Lower lobe of right lung (tissue), 2 donors: ENCODE results near the gene RBCK1. TPM values are rescaled to one million over a fixed set of nuclear protein-coding genes. Genes with fewer than 3 reads are reported as not detected.

ENCODE experiments used
- ATAC-seq, 2 donors: fragments of 200-7000 bp; cut with Tn5 transposase; one replicate each; pipeline ENCODE4 v1.9.1; 2020 to 2022; ENCODE audit warnings: mild to moderate bottlenecking in 2 of 2, moderate library complexity in 2 of 2
- DNase-seq: peaks from one replicate; pipeline ENCODE4 v3.0.0-alpha.2; 2020
- H3K27ac ChIP-seq: fragments of 200-600 bp; one replicate; pipeline ENCODE4 v1.8.0; 2022
- H3K27me3 ChIP-seq: fragments of 200-600 bp; one replicate; pipeline ENCODE4 v1.8.0; 2022; ENCODE audit warnings: low read depth
- H3K36me3 ChIP-seq: fragments of 200-600 bp; one replicate; pipeline ENCODE4 v1.8.0; 2022; ENCODE audit warnings: mild to moderate bottlenecking
- H3K4me1 ChIP-seq: fragments of 200-600 bp; one replicate; pipeline ENCODE4 v1.8.0; 2022
- H3K4me3 ChIP-seq: fragments of 200-600 bp; one replicate; pipeline ENCODE4 v1.8.0; 2022; ENCODE audit warnings: mild to moderate bottlenecking
- H3K9me3 ChIP-seq: fragments of 200-600 bp; one replicate; pipeline ENCODE4 v1.8.0; 2022
- CTCF ChIP-seq: fragments of 200-600 bp; IDR thresholded peaks from one replicate; pipeline ENCODE4 v1.8.0; 2022; ENCODE audit warnings: antibody characterized with exemption, mild to moderate bottlenecking
- intact Hi-C: fragments of 100-400 bp; cut with DNase I; formaldehyde crosslinking; loops from one replicate; pipeline ENCODE4 v1.11.0; 2022
- total RNA-seq: library from RNA; stranded (reverse); fragmentation: NEBNext Ultra II Directional; extraction: Animal tissue kit (Norgen Biotek cat#: 25700); gene quantifications from one replicate; pipeline ENCODE4 v1.2.1, GENCODE V29; 2021
- donor health status: DM: no; HTN: yes; CAD: no; lungs with severe emphysema.

Gene RBCK1
- total RNA-seq, 1 donor from 2014 or later = 95.7 TPM

GRCh38 chr20:417801-418342, 9.8 kb downstream of the RBCK1 start:
- Histone ChIP-seq H3K27ac (no peak overlapping the region), H3K4me1 (peaks cover 17% of the 10 kb centered on the region), H3K36me3 (peaks cover 59% of the 10 kb centered on the region), H3K27me3 (no peaks in the 10 kb centered on the region), H3K9me3 (no peaks in the 10 kb centered on the region), H3K4me3 (no peak overlapping the region)
- no peak for DNase-seq
- intact Hi-C loops = no loop called here
- ATAC-seq = no peak
- no peak for TF ChIP-seq CTCF

GRCh38 chr20:418858-419365, 10.8 kb downstream of the RBCK1 start:
- DNase-seq = no peak
- TF ChIP-seq CTCF = no peak

GRCh38 chr20:419556-420165, 11.6 kb downstream of the RBCK1 start:
- DNase-seq (no peak), ATAC-seq (no peak)
- Histone ChIP-seq H3K9me3 (no peaks in the 10 kb centered on the region), H3K27ac (no peak overlapping the region), H3K4me3 (no peak overlapping the region), H3K4me1 (peaks cover 17% of the 10 kb centered on the region), H3K27me3 (no peaks in the 10 kb centered on the region), H3K36me3 (peaks cover 76% of the 10 kb centered on the region)
- TF ChIP-seq CTCF = no peak
- intact Hi-C loops = no loop called here

More at GRCh38 chr20:418858-419365, 10.8 kb downstream of the RBCK1 start:
- Histone ChIP-seq H3K4me3 (no peak overlapping the region), H3K27ac (no peak overlapping the region), H3K36me3 (peaks cover 69% of the 10 kb centered on the region), H3K27me3 (no peaks in the 10 kb centered on the region), H3K4me1 (peaks cover 17% of the 10 kb centered on the region), H3K9me3 (no peaks in the 10 kb centered on the region)
- no peak for ATAC-seq
- intact Hi-C loops = no loop called here

GRCh38 chr20:420166-420620, 12.1 kb downstream of the RBCK1 start:
- no peaks in the 10 kb centered on the region for H3K9me3 ChIP-seq
- H3K4me3 ChIP-seq = no peak overlapping the region
- H3K27me3 ChIP-seq = no peaks in the 10 kb centered on the region
- no peak overlapping the region for H3K27ac ChIP-seq
- peaks cover 13% of the 10 kb centered on the region for H3K4me1 ChIP-seq
- H3K36me3 ChIP-seq = peaks cover 81% of the 10 kb centered on the region
- peak in 1 of 2 donors; percentile 3 for ATAC-seq
- TF ChIP-seq CTCF = no peak
- DNase-seq = no peak
- intact Hi-C loops = no loop called here

GRCh38 chr20:420721-421574, 12.8 kb downstream of the RBCK1 start:
- DNase-seq (no peak), ATAC-seq (peak in 1 of 2 donors; percentile 35)
- Histone ChIP-seq H3K4me1 (peaks cover 7% of the 10 kb centered on the region), H3K9me3 (no peaks in the 10 kb centered on the region), H3K4me3 (no peak overlapping the region), H3K36me3 (peaks cover 87% of the 10 kb centered on the region), H3K27ac (no peak overlapping the region), H3K27me3 (no peaks in the 10 kb centered on the region)
- TF ChIP-seq CTCF = no peak
- intact Hi-C loops = no loop called here
